Endothelial cell of umbilical vein (primary cell): ENCODE data around the gene IFNG. TPM values are rescaled to one million over a fixed set of nuclear protein-coding genes. Genes with fewer than 3 reads are reported as not detected.

ENCODE experiments used
- BruUV-seq: library from RNA; stranded (reverse); fragments of 400-500 nt; replicated peaks from 2 replicates; lab custom pipeline; 2021; lab: Mats Ljungman, UMichigan
- CTCF ChIA-PET: fragments of 300-600, 350-600 bp; sonication (Branson Sonifier 250); formaldehyde crosslinking; loops from one replicate; lab custom pipeline; 2021; ENCODE audit warnings: antibody characterized with exemption, inconsistent platforms; lab: Charles Lee
- POLR2A ChIA-PET: fragments of 300-600, 350-600 bp; sonication (Branson Sonifier 250); formaldehyde crosslinking; loops from one replicate; lab custom pipeline; 2021; ENCODE audit warnings: antibody characterized with exemption, inconsistent platforms; lab: Charles Lee
- DNase-seq: peaks from one replicate; pipeline ENCODE4 v3.0.0-alpha.2; 2011; ENCODE audit warnings: low read depth, low spot score
- FAIRE-seq: peaks from 2 replicates; lab custom pipeline; 2011; peaks lifted over from hg19 to GRCh38; lab: Jason Lieb, UNC
- H2AFZ ChIP-seq: 2 replicates; pipeline ENCODE4 v1.6.0; 2012; ENCODE audit warnings: low read depth, low read length, control low read depth, inconsistent platforms
- H3K27ac ChIP-seq: 2 replicates; pipeline ENCODE4 v1.5.1; 2011; ENCODE audit warnings: low read depth, mild to moderate bottlenecking, control low read depth, low read length, moderate library complexity; ENCODE audit not compliant: insufficient read depth
- H3K27me3 ChIP-seq, 2 experiments: 2 replicates each; pipeline versions ENCODE4 v1.6.0 to v1.6.1; 2011; ENCODE audit warnings: low read length in 2 of 2, mixed read lengths in 1 of 2; ENCODE audit not compliant: control insufficient read depth in 2 of 2, insufficient read depth in 2 of 2
- H3K36me3 ChIP-seq, 2 experiments: 2 replicates in 1 of 2; 3 replicates in 1 of 2; pipeline ENCODE4 v1.5.1; 2011; ENCODE audit warnings: low read length in 2 of 2, mild to moderate bottlenecking in 1 of 2, moderate library complexity in 1 of 2; ENCODE audit not compliant: control insufficient read depth in 2 of 2, insufficient read depth in 2 of 2; ENCODE audit errors: extremely low read depth in 1 of 2
- H3K4me1 ChIP-seq: 3 replicates; pipeline ENCODE4 v1.5.1; 2011; ENCODE audit warnings: mild to moderate bottlenecking, low read length; ENCODE audit not compliant: control insufficient read depth, insufficient read depth; ENCODE audit errors: extremely low read depth
- H3K4me2 ChIP-seq: 2 replicates; pipeline ENCODE4 v1.6.1; 2011; ENCODE audit warnings: low read length, control low read depth, mixed read lengths; ENCODE audit not compliant: insufficient read depth
- H3K4me3 ChIP-seq, 3 experiments: fragments of 200-600 bp in 1 of 3; sonication (generic), shearing (Covaris generic) in 1 of 3; replicated peaks in 1 of 3; 2 replicates each; pipeline ENCODE4 v1.5.1; 2011 to 2016; ENCODE audit warnings: control low read depth in 3 of 3, low read length in 3 of 3, mild to moderate bottlenecking in 2 of 3, inconsistent platforms in 1 of 3, low read depth in 1 of 3, moderate library complexity in 1 of 3; ENCODE audit not compliant: insufficient read depth in 1 of 3
- H3K79me2 ChIP-seq: 2 replicates; pipeline ENCODE4 v1.6.0; 2012; ENCODE audit warnings: low read length, inconsistent platforms; ENCODE audit not compliant: control insufficient read depth, insufficient read depth
- H3K9ac ChIP-seq: replicated peaks from 2 replicates; pipeline ENCODE3; 2011; ENCODE audit warnings: low read length, control low read depth; ENCODE audit not compliant: insufficient read depth; ENCODE audit errors: extremely low read depth
- H3K9me1 ChIP-seq: replicated peaks from 3 replicates; pipeline ENCODE4 v1.6.0; 2011; ENCODE audit warnings: mild to moderate bottlenecking, low read length; ENCODE audit not compliant: control insufficient read depth, insufficient read depth; ENCODE audit errors: extremely low read depth
- H3K9me3 ChIP-seq: replicated peaks from 2 replicates; pipeline ENCODE4 v1.5.1; 2012; ENCODE audit warnings: low read length, inconsistent platforms; ENCODE audit not compliant: control insufficient read depth, insufficient read depth
- H4K20me1 ChIP-seq: replicated peaks from 2 replicates; pipeline ENCODE3; 2011; ENCODE audit warnings: mild to moderate bottlenecking, low read length; ENCODE audit not compliant: control insufficient read depth, insufficient read depth; ENCODE audit errors: extremely low read depth
- CTCF ChIP-seq, 2 donors: IDR thresholded peaks; 1 replicate in 1 of 2; 2 replicates in 1 of 2; pipeline ENCODE4 v1.5.1; 2011; ENCODE audit warnings: low read length in 2 of 2, mild to moderate bottlenecking in 2 of 2, moderate library complexity in 2 of 2, control low read depth in 1 of 2, inconsistent platforms in 1 of 2, low read depth in 1 of 2; ENCODE audit not compliant: insufficient read depth in 1 of 2; ENCODE audit errors: extremely low read depth in 1 of 2
- EZH2 ChIP-seq: IDR thresholded peaks from 2 replicates; pipeline ENCODE4 v1.6.1; 2012; ENCODE audit warnings: borderline replicate concordance, low read depth, mild to moderate bottlenecking, moderate library complexity, low read length, inconsistent platforms; ENCODE audit not compliant: severe bottlenecking
- FOS ChIP-seq: IDR thresholded peaks from 2 replicates; pipeline ENCODE4 v1.6.1; 2011; ENCODE audit warnings: mild to moderate bottlenecking, low read length, moderate library complexity, borderline replicate concordance; ENCODE audit not compliant: insufficient read depth
- GATA2 ChIP-seq: IDR thresholded peaks from 2 replicates; pipeline ENCODE4 v1.7.0; 2011; ENCODE audit warnings: low read depth, mild to moderate bottlenecking, moderate library complexity, mixed read lengths, low read length; ENCODE audit not compliant: insufficient read length, insufficient read depth
- JUN ChIP-seq: IDR thresholded peaks from 2 replicates; pipeline ENCODE4 v1.6.1; 2011; ENCODE audit warnings: borderline replicate concordance, low read depth; ENCODE audit not compliant: insufficient read length, insufficient read depth
- MAX ChIP-seq: IDR thresholded peaks from 2 replicates; pipeline ENCODE4 v1.6.1; 2011; ENCODE audit not compliant: insufficient read depth, insufficient read length
- MYC ChIP-seq: IDR thresholded peaks from one replicate; pipeline ENCODE4 v1.6.1; 2011; ENCODE audit warnings: mild to moderate bottlenecking, low read depth, low read length
- POLR2A ChIP-seq: IDR thresholded peaks from 2 replicates; pipeline ENCODE4 v1.6.1; 2012; ENCODE audit warnings: low read depth, mild to moderate bottlenecking, control low read depth, low read length
- POLR2AphosphoS5 ChIP-seq: IDR thresholded peaks from 2 replicates; pipeline ENCODE4 v1.6.1; 2012; ENCODE audit warnings: low read depth, mild to moderate bottlenecking, control low read depth, low read length, moderate library complexity; ENCODE audit not compliant: insufficient read depth
- dilution Hi-C: fragments of 300-500 bp; cut with MboI; formaldehyde crosslinking; loops from one replicate; pipeline ENCODE4 v1.15.0; 2019; ENCODE audit warnings: low sequenced_read_pairs; ENCODE audit not compliant: extremely low pct_ligation_motif_present
- intact Hi-C: fragments of 100-400 bp; cut with micrococcal nuclease; formaldehyde crosslinking; loops from one replicate; pipeline ENCODE4 v1.10.0; 2022
- polyA plus RNA-seq, 4 experiments: library from polyadenylated mRNA; depleted of rRNA in 3 of 4; stranded (reverse) in 3 of 4; unstranded in 1 of 4; fragments of >200 nt; gene quantifications; 2 replicates each; pipeline versions ENCODE4 v1.2.1 to v1.2.3, GENCODE V29; 2011 to 2012; ENCODE audit warnings: missing spikeins in 1 of 4
- total RNA-seq: library from RNA; stranded (reverse); gene quantifications from 2 replicates; pipeline ENCODE4 v1.2.3, GENCODE V29; 2021

The IFNG gene
- total and polyA plus RNA-seq, 2 donors (not counting 3 experiments of a cell fraction or from before 2014, with no cell fraction given): not detected

GRCh38 chr12:68109001-68109400, 50.5 kb downstream of the IFNG start:
- intact Hi-C loops: no loop called here
- no TSS peak for BruUV-seq
- Histone ChIP-seq H3K4me1 (no peaks in the 10 kb centered on the region), H3K9me3 (no peaks in the 10 kb centered on the region), H4K20me1 (no peaks in the 10 kb centered on the region), H2AFZ (no peak overlapping the region), H3K36me3 (no peaks in the 10 kb centered on the region), H3K9ac (no peak overlapping the region), H3K4me3 (no peak overlapping the region), H3K4me2 (no peak overlapping the region), H3K79me2 (no peaks in the 10 kb centered on the region), H3K27ac (no peak overlapping the region), H3K9me1 (no peaks in the 10 kb centered on the region), H3K27me3 (no peaks in the 10 kb centered on the region)
- DNase-seq: no peak
- no peak for TF ChIP-seq CTCF (IDR thresholded peaks at IDR 0.05; ENCODE audit: extremely low read depth in 1 of 2, insufficient read depth in 1 of 2, low read depth in 1 of 2, low read length in 2 of 2)
- no peak for TF ChIP-seq POLR2A
- TF ChIP-seq MYC: no peak
- no peak for TF ChIP-seq FOS
- no peak for TF ChIP-seq GATA2
- no peak for TF ChIP-seq EZH2
- TF ChIP-seq POLR2AphosphoS5: no peak
- TF ChIP-seq JUN: no peak
- TF ChIP-seq MAX: no peak
- ChIA-PET POLR2A (no interaction called here), CTCF (interaction anchor here (1.5 kb wide), 1 partner anchor 69 kb away, joined by 6 read pairs; no protein-coding TSS in a partner anchor)
- dilution Hi-C loops: no loop called here
- no peak for FAIRE-seq
